ENCODE measurements around the gene MAGI2.

MAGI2 gene

GRCh38 chr7:78479348-78479747, 974.1 kb downstream of the MAGI2 start:
- TF ChIP-seq CTCF (IDR thresholded peaks at IDR 0.05; ENCODE audit: borderline replicate concordance, control extremely low read depth, extremely low read depth, insufficient read depth, missing control alignments) = no peak
- DNase-seq (ENCODE audit: low spot score) = no peak
- in situ Hi-C loops (cut with MboI; ENCODE audit: low sequenced_read_pairs, unreplicated experiment) = no loop called here

- TF ChIP-seq CTCF (IDR thresholded peaks at IDR 0.05; ENCODE audit: borderline replicate concordance, control extremely low read depth, extremely low read depth, insufficient read depth, missing control alignments) = no peak
- no peak for DNase-seq (ENCODE audit: low spot score)
- in situ Hi-C loops (cut with MboI; ENCODE audit: low sequenced_read_pairs, unreplicated experiment) = no loop called here
Measured at GRCh38 chr7:78476851-78477405, 976.5 kb downstream of the MAGI2 start.

GRCh38 chr7:78473571-78474301, 979.7 kb downstream of the MAGI2 start:
- TF ChIP-seq CTCF (IDR thresholded peaks at IDR 0.05; ENCODE audit: borderline replicate concordance, control extremely low read depth, extremely low read depth, insufficient read depth, missing control alignments) = no peak
- in situ Hi-C loops (cut with MboI; ENCODE audit: low sequenced_read_pairs, unreplicated experiment) = no loop called here
- no peak for DNase-seq (ENCODE audit: low spot score)

DNA sequence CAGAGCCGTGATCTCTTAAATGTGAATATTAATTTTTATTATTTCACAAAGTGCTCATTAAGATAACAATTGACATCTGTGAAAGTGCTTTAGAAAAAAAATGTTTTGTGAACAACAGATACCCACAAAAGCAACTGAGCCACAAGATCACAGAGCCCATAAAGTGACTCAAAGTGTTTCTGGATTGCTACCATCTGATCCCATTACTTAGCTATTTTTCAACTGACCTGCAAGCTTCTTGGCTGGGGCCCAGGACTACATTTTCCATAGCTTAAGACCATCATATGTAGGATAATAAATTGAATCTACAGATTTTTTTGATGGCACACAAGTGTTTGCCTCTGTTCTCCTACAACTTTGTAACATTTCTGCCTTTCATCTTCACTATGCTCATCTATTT, 980.4 kb downstream of the MAGI2 start:
- no peak for DNase-seq (ENCODE audit: low spot score)
- in situ Hi-C loops (cut with MboI; ENCODE audit: low sequenced_read_pairs, unreplicated experiment) = no loop called here
- TF ChIP-seq CTCF (IDR thresholded peaks at IDR 0.05; ENCODE audit: borderline replicate concordance, control extremely low read depth, extremely low read depth, insufficient read depth, missing control alignments) = no peak

- DNase-seq (ENCODE audit: low spot score) = no peak
- no peak for TF ChIP-seq CTCF (IDR thresholded peaks at IDR 0.05; ENCODE audit: borderline replicate concordance, control extremely low read depth, extremely low read depth, insufficient read depth, missing control alignments)
- in situ Hi-C loops (cut with MboI; ENCODE audit: low sequenced_read_pairs, unreplicated experiment) = no loop called here
Measured at GRCh38 chr7:78472519-78472918, 980.9 kb downstream of the MAGI2 start.

- DNase-seq (ENCODE audit: low spot score) = no peak
- in situ Hi-C loops (cut with MboI; ENCODE audit: low sequenced_read_pairs, unreplicated experiment) = no loop called here
- TF ChIP-seq CTCF (IDR thresholded peaks at IDR 0.05; ENCODE audit: borderline replicate concordance, control extremely low read depth, extremely low read depth, insufficient read depth, missing control alignments) = no peak
Measured at GRCh38 chr7:78465894-78466293, 987.6 kb downstream of the MAGI2 start.

Measured in GM13976 (cell line).